ENCODE results near the gene ANO6.

ANO6 gene

GRCh38 chr12:45475594-45475993, 259.7 kb downstream of the ANO6 start:
- Histone ChIP-seq H3K4me1 (ENCODE audit: insufficient read depth, insufficient read length) (peaks cover 2% of the 10 kb centered on the region), H3K36me3 (ENCODE audit: insufficient read depth, insufficient read length, low read length) (no peaks in the 10 kb centered on the region), H3K9ac (ENCODE audit: insufficient read length, low read depth) (no peak overlapping the region), H3K27me3 (ENCODE audit: insufficient read depth, insufficient read length) (no peaks in the 10 kb centered on the region), H3K4me3 (ENCODE audit: insufficient read length, low read depth) (no peak overlapping the region), H3K9me3 (ENCODE audit: insufficient read depth, low read length) (peaks cover 42% of the 10 kb centered on the region)
- TF ChIP-seq YY1 (IDR thresholded peaks at IDR 0.05; ENCODE audit: insufficient read depth, insufficient read length), result no peak
- TF ChIP-seq ZNF274 (IDR thresholded peaks at IDR 0.05; ENCODE audit: low read depth, low read length), result no peak
- TF ChIP-seq SUZ12 (IDR thresholded peaks at IDR 0.05; ENCODE audit: extremely low read depth, insufficient read depth, insufficient read length), result no peak
- no peak for DNase-seq (ENCODE audit: low read depth, low spot score)

GRCh38 chr12:45477526-45477925, 261.6 kb downstream of the ANO6 start:
- H3K4me3 ChIP-seq (ENCODE audit: insufficient read length, low read depth), result no peak overlapping the region
- DNase-seq (ENCODE audit: low read depth, low spot score), result no peak
- TF ChIP-seq SUZ12 (IDR thresholded peaks at IDR 0.05; ENCODE audit: extremely low read depth, insufficient read depth, insufficient read length), result no peak
- H3K27me3 ChIP-seq (ENCODE audit: insufficient read depth, insufficient read length), result no peaks in the 10 kb centered on the region
- peaks cover 39% of the 10 kb centered on the region for H3K9me3 ChIP-seq (ENCODE audit: insufficient read depth, low read length)
- H3K36me3 ChIP-seq (ENCODE audit: insufficient read depth, insufficient read length, low read length), result no peaks in the 10 kb centered on the region
- peaks cover 2% of the 10 kb centered on the region for H3K4me1 ChIP-seq (ENCODE audit: insufficient read depth, insufficient read length)
- no peak overlapping the region for H3K9ac ChIP-seq (ENCODE audit: insufficient read length, low read depth)

- Histone ChIP-seq H3K4me1 (ENCODE audit: insufficient read depth, insufficient read length) (peaks cover 2% of the 10 kb centered on the region), H3K4me3 (ENCODE audit: insufficient read length, low read depth) (no peak overlapping the region), H3K36me3 (ENCODE audit: insufficient read depth, insufficient read length, low read length) (no peaks in the 10 kb centered on the region), H3K9me3 (ENCODE audit: insufficient read depth, low read length) (peaks cover 32% of the 10 kb centered on the region), H3K27me3 (ENCODE audit: insufficient read depth, insufficient read length) (no peaks in the 10 kb centered on the region), H3K9ac (ENCODE audit: insufficient read length, low read depth) (no peak overlapping the region)
- DNase-seq (ENCODE audit: low read depth, low spot score), result no peak
- TF ChIP-seq SUZ12 (IDR thresholded peaks at IDR 0.05; ENCODE audit: extremely low read depth, insufficient read depth, insufficient read length), result no peak
- TF ChIP-seq YY1 (IDR thresholded peaks at IDR 0.05; ENCODE audit: insufficient read depth, insufficient read length), result no peak
- TF ChIP-seq ZNF274 (IDR thresholded peaks at IDR 0.05; ENCODE audit: low read depth, low read length), result no peak
Observed at GRCh38 chr12:45478931-45479330, 263.0 kb downstream of the ANO6 start.

GRCh38 chr12:45481746-45482145, 265.9 kb downstream of the ANO6 start:
- Histone ChIP-seq H3K9me3 (ENCODE audit: insufficient read depth, low read length) (peaks cover 17% of the 10 kb centered on the region), H3K4me3 (ENCODE audit: insufficient read length, low read depth) (no peak overlapping the region), H3K27me3 (ENCODE audit: insufficient read depth, insufficient read length) (no peaks in the 10 kb centered on the region), H3K9ac (ENCODE audit: insufficient read length, low read depth) (no peak overlapping the region), H3K36me3 (ENCODE audit: insufficient read depth, insufficient read length, low read length) (no peaks in the 10 kb centered on the region), H3K4me1 (ENCODE audit: insufficient read depth, insufficient read length) (no peaks in the 10 kb centered on the region)
- DNase-seq (ENCODE audit: low read depth, low spot score), result no peak
- no peak for TF ChIP-seq YY1 (IDR thresholded peaks at IDR 0.05; ENCODE audit: insufficient read depth, insufficient read length)
- TF ChIP-seq ZNF274 (IDR thresholded peaks at IDR 0.05; ENCODE audit: low read depth, low read length), result no peak
- no peak for TF ChIP-seq SUZ12 (IDR thresholded peaks at IDR 0.05; ENCODE audit: extremely low read depth, insufficient read depth, insufficient read length)

GRCh38 chr12:45483571-45483970, 267.7 kb downstream of the ANO6 start:
- H3K36me3 ChIP-seq (ENCODE audit: insufficient read depth, insufficient read length, low read length), result no peaks in the 10 kb centered on the region
- H3K27me3 ChIP-seq (ENCODE audit: insufficient read depth, insufficient read length), result no peaks in the 10 kb centered on the region
- H3K4me1 ChIP-seq (ENCODE audit: insufficient read depth, insufficient read length), result no peaks in the 10 kb centered on the region
- DNase-seq (ENCODE audit: low read depth, low spot score), result no peak
- peaks cover 12% of the 10 kb centered on the region; the same call in 1 of the 2 replicates for H3K9me3 ChIP-seq (ENCODE audit: insufficient read depth, low read length)
- no peak overlapping the region for H3K4me3 ChIP-seq (ENCODE audit: insufficient read length, low read depth)
- no peak for TF ChIP-seq SUZ12 (IDR thresholded peaks at IDR 0.05; ENCODE audit: extremely low read depth, insufficient read depth, insufficient read length)
- TF ChIP-seq YY1 (IDR thresholded peaks at IDR 0.05; ENCODE audit: insufficient read depth, insufficient read length), result no peak
- no peak for TF ChIP-seq ZNF274 (IDR thresholded peaks at IDR 0.05; ENCODE audit: low read depth, low read length)
- no peak overlapping the region for H3K9ac ChIP-seq (ENCODE audit: insufficient read length, low read depth)
